Astrocyte (in vitro differentiated cells and primary cell): ENCODE measurements around the gene PTPN6. TPM values are rescaled to one million over a fixed set of nuclear protein-coding genes. Genes with fewer than 3 reads are reported as not detected.

Experiments used
- DNase-seq: peaks from one replicate; pipeline ENCODE4 v3.0.0-alpha.2; 2010; ENCODE audit warnings: low read depth
- FAIRE-seq: peaks from 2 replicates; lab custom pipeline; 2011; peaks lifted over from hg19 to GRCh38; lab: Jason Lieb, UNC
- H2AFZ ChIP-seq: 2 replicates; pipeline ENCODE4 v1.6.0; 2012; ENCODE audit warnings: low read depth, low read length, inconsistent platforms
- H3K27ac ChIP-seq: 2 replicates; pipeline ENCODE4 v1.5.1; 2011; ENCODE audit warnings: low read depth, low read length, inconsistent platforms
- H3K27me3 ChIP-seq: 2 replicates; pipeline ENCODE4 v1.6.0; 2011; ENCODE audit warnings: low read length, inconsistent platforms; ENCODE audit not compliant: insufficient read depth
- H3K36me3 ChIP-seq: 2 replicates; pipeline ENCODE4 v1.5.1; 2011; ENCODE audit warnings: low read length, inconsistent platforms; ENCODE audit not compliant: insufficient read depth
- H3K4me1 ChIP-seq: 2 replicates; pipeline ENCODE4 v1.5.1; 2011; ENCODE audit warnings: low read length, inconsistent platforms; ENCODE audit not compliant: insufficient read depth
- H3K4me2 ChIP-seq: 2 replicates; pipeline ENCODE4 v1.6.0; 2012; ENCODE audit warnings: low read length, inconsistent platforms
- H3K4me3 ChIP-seq: 2 replicates; pipeline ENCODE4 v1.5.1; 2011; ENCODE audit warnings: low read depth, mild to moderate bottlenecking, low read length, inconsistent platforms; ENCODE audit not compliant: insufficient read depth
- H3K79me2 ChIP-seq: 2 replicates; pipeline ENCODE4 v1.6.0; 2012; ENCODE audit warnings: mild to moderate bottlenecking, low read length, inconsistent platforms; ENCODE audit not compliant: insufficient read depth
- H3K9ac ChIP-seq: 2 replicates; pipeline ENCODE4 v1.6.0; 2012; ENCODE audit warnings: mild to moderate bottlenecking, low read length, inconsistent platforms
- H3K9me3 ChIP-seq: 2 replicates; pipeline ENCODE4 v1.5.1; 2012; ENCODE audit warnings: low read depth, mild to moderate bottlenecking, low read length, inconsistent platforms; ENCODE audit not compliant: insufficient read depth
- H4K20me1 ChIP-seq: 2 replicates; pipeline ENCODE4 v1.6.0; 2012; ENCODE audit warnings: low read length, inconsistent platforms; ENCODE audit not compliant: insufficient read depth
- H3K27ac Mint-ChIP-seq: one replicate; pipeline ENCODE4 v1.8.0; 2021; ENCODE audit warnings: mild to moderate bottlenecking, mixed read lengths; ENCODE audit not compliant: unreplicated experiment
- H3K27me3 Mint-ChIP-seq: one replicate; pipeline ENCODE4 v1.8.0; 2021; ENCODE audit warnings: low read depth, mixed read lengths; ENCODE audit not compliant: unreplicated experiment
- H3K36me3 Mint-ChIP-seq: one replicate; pipeline ENCODE4 v1.8.0; 2021; ENCODE audit warnings: low read depth, mixed read lengths; ENCODE audit not compliant: unreplicated experiment
- H3K4me1 Mint-ChIP-seq: one replicate; pipeline ENCODE4 v1.8.0; 2021; ENCODE audit warnings: low read depth, mixed read lengths; ENCODE audit not compliant: unreplicated experiment
- H3K4me3 Mint-ChIP-seq: one replicate; pipeline ENCODE4 v1.8.0; 2021; ENCODE audit warnings: mild to moderate bottlenecking, moderate library complexity, mixed read lengths; ENCODE audit not compliant: unreplicated experiment
- H3K9me3 Mint-ChIP-seq: one replicate; pipeline ENCODE4 v1.8.0; 2021; ENCODE audit warnings: mild to moderate bottlenecking, mixed read lengths; ENCODE audit not compliant: unreplicated experiment
- EZH2 ChIP-seq: IDR thresholded peaks from 2 replicates; pipeline ENCODE4 v1.6.1; 2012; ENCODE audit warnings: mild to moderate bottlenecking, low read length, inconsistent platforms; ENCODE audit not compliant: insufficient read depth
- total RNA-seq: library from RNA; stranded (reverse); gene quantifications from 2 replicates; pipeline ENCODE4 v1.2.1, GENCODE V29; 2021
- TF ChIP-seq, protein P1 (sequence below): IDR thresholded peaks from 2 replicates; pipeline ENCODE4 v1.5.1; 2011; ENCODE audit warnings: low read depth, mild to moderate bottlenecking, inconsistent platforms, low read length, moderate library complexity; ENCODE audit not compliant: insufficient read depth

The PTPN6 gene
- total RNA-seq, 1 donor from 2014 or later: 8.9 TPM

DNA sequence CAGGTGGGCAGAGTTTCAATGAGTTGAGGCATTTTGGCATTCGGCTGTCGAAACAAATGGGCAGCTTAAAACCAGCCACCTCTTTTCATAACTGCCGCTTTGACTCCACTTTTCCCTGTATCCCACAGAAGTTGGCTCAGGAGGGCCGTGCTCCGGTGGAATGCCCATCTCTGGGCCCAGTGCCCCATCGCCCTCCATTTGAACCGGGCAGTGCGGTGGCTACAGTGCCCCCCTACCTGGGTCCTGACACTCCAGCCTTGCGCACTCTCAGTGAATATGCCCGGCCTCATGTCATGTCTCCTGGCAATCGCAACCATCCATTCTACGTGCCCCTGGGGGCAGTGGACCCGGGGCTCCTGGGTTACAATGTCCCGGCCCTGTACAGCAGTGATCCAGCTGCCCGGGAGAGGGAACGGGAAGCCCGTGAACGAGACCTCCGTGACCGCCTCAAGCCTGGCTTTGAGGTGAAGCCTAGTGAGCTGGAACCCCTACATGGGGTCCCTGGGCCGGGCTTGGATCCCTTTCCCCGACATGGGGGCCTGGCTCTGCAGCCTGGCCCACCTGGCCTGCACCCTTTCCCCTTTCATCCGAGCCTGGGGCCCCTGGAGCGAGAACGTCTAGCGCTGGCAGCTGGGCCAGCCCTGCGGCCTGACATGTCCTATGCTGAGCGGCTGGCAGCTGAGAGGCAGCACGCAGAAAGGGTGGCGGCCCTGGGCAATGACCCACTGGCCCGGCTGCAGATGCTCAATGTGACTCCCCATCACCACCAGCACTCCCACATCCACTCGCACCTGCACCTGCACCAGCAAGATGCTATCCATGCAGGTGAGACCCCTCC lies 12.6 kb upstream of the PTPN6 start:
- Mint-ChIP-seq H3K4me3 (peak overlapping the region; percentile 66), H3K36me3 (peaks cover 18% of the 10 kb centered on the region), H3K27me3 (no peaks in the 10 kb centered on the region), H3K9me3 (peaks cover 3% of the 10 kb centered on the region), H3K27ac (peak overlapping the region; percentile 82), H3K4me1 (peaks cover 24% of the 10 kb centered on the region)
- Histone ChIP-seq H3K9ac (peak overlapping the region; percentile 91), H4K20me1 (peaks cover 30% of the 10 kb centered on the region), H2AFZ (no peak overlapping the region), H3K27me3 (no peaks in the 10 kb centered on the region), H3K36me3 (peaks cover 24% of the 10 kb centered on the region), H3K27ac (peak overlapping the region; percentile 31), H3K79me2 (peaks cover 23% of the 10 kb centered on the region), H3K9me3 (no peaks in the 10 kb centered on the region), H3K4me1 (peaks cover 39% of the 10 kb centered on the region), H3K4me3 (no peak overlapping the region), H3K4me2 (peak overlapping the region; percentile 93)
- FAIRE-seq (no peak), DNase-seq (no peak)
- TF ChIP-seq EZH2: peak; percentile 33
- TF ChIP-seq, protein P1, sequence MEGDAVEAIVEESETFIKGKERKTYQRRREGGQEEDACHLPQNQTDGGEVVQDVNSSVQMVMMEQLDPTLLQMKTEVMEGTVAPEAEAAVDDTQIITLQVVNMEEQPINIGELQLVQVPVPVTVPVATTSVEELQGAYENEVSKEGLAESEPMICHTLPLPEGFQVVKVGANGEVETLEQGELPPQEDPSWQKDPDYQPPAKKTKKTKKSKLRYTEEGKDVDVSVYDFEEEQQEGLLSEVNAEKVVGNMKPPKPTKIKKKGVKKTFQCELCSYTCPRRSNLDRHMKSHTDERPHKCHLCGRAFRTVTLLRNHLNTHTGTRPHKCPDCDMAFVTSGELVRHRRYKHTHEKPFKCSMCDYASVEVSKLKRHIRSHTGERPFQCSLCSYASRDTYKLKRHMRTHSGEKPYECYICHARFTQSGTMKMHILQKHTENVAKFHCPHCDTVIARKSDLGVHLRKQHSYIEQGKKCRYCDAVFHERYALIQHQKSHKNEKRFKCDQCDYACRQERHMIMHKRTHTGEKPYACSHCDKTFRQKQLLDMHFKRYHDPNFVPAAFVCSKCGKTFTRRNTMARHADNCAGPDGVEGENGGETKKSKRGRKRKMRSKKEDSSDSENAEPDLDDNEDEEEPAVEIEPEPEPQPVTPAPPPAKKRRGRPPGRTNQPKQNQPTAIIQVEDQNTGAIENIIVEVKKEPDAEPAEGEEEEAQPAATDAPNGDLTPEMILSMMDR: no peak

DNA sequence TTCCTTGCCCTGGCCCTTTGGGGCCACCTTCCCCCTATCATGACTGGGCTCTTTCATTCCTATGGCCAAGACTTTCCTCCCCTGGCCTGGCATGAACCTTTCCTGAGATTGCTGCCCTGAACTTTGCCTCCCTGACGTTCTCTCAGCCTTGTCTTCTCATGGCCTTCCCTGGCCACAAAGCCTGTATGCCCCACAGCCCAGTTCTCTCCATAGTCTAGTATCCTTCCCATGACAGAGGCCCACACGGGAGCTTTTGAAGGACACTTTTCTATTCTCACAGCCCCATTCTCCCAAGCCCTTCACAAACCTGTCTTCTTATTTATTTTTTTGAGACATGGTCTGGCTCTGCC lies 12.0 kb upstream of the PTPN6 start:
- H3K4me3 ChIP-seq: no peak overlapping the region
- peaks cover 24% of the 10 kb centered on the region for H4K20me1 ChIP-seq
- peaks cover 33% of the 10 kb centered on the region for H3K4me1 ChIP-seq
- no peak overlapping the region for H3K27ac ChIP-seq
- H3K36me3 Mint-ChIP-seq: peaks cover 13% of the 10 kb centered on the region
- no peak overlapping the region for H2AFZ ChIP-seq
- H3K9me3 ChIP-seq: no peaks in the 10 kb centered on the region
- no peaks in the 10 kb centered on the region for H3K27me3 ChIP-seq
- DNase-seq: no peak
- H3K4me3 Mint-ChIP-seq: peak overlapping the region; percentile 64
- peak overlapping the region; percentile 19 for H3K9ac ChIP-seq
- H3K27me3 Mint-ChIP-seq: no peaks in the 10 kb centered on the region
- peaks cover 17% of the 10 kb centered on the region for H3K79me2 ChIP-seq
- peaks cover 22% of the 10 kb centered on the region for H3K36me3 ChIP-seq
- peak overlapping the region; percentile 82 for H3K27ac Mint-ChIP-seq
- TF ChIP-seq, protein P1: no peak
- TF ChIP-seq EZH2: no peak
- no peak overlapping the region for H3K4me2 ChIP-seq
- no peak for FAIRE-seq
- H3K9me3 Mint-ChIP-seq: peaks cover 3% of the 10 kb centered on the region
- peaks cover 19% of the 10 kb centered on the region for H3K4me1 Mint-ChIP-seq

DNA sequence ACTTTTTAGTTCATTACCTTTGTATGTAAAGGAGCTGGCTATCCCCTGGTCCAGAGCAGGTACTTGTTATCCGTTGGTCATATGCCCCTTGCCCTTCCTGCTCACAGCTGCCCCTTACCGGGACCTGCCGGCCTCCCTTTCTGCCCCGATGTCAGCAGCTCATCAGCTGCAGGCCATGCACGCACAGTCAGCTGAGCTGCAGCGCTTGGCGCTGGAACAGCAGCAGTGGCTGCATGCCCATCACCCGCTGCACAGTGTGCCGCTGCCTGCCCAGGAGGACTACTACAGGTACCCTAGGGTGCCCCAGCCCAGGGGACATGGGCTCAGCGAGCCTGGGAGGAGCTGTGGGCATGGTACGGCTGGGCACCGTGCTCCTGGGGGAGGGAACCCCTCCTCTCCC lies 9.9 kb upstream of the PTPN6 start:
- H3K27me3 Mint-ChIP-seq: no peaks in the 10 kb centered on the region
- peaks cover 3% of the 10 kb centered on the region for H3K9me3 Mint-ChIP-seq
- peaks cover 20% of the 10 kb centered on the region for H3K79me2 ChIP-seq
- no peak overlapping the region for H3K4me3 Mint-ChIP-seq
- no peak overlapping the region for H3K27ac ChIP-seq
- H3K4me3 ChIP-seq: no peak overlapping the region
- H3K9me3 ChIP-seq: no peaks in the 10 kb centered on the region
- H3K9ac ChIP-seq: peak overlapping the region; percentile 28
- no peak overlapping the region for H2AFZ ChIP-seq
- H3K4me2 ChIP-seq: no peak overlapping the region
- TF ChIP-seq EZH2: no peak
- TF ChIP-seq, protein P1: no peak
- H3K27ac Mint-ChIP-seq: peak overlapping the region; percentile 69
- peaks cover 18% of the 10 kb centered on the region for H3K4me1 Mint-ChIP-seq
- peaks cover 26% of the 10 kb centered on the region for H4K20me1 ChIP-seq
- peaks cover 39% of the 10 kb centered on the region for H3K4me1 ChIP-seq
- FAIRE-seq: no peak
- H3K27me3 ChIP-seq: no peaks in the 10 kb centered on the region
- H3K36me3 ChIP-seq: peaks cover 15% of the 10 kb centered on the region
- no peak for DNase-seq
- H3K36me3 Mint-ChIP-seq: peaks cover 3% of the 10 kb centered on the region
